AG10803 (cell line): Measurements from ENCODE around the gene SHBG.
A peak's percentile ranks its signal among the peaks of the same experiment; 100 is the strongest.

ENCODE experiments used
- DNase-seq: peaks from one replicate; pipeline ENCODE4 v3.0.0; 2010; ENCODE audit warnings: low read depth
- H3K4me3 ChIP-seq: 2 replicates; pipeline ENCODE4 v1.5.1; 2011; ENCODE audit warnings: mild to moderate bottlenecking, low read length, control low read depth
- CTCF ChIP-seq: conservative IDR thresholded peaks from 2 replicates; pipeline ENCODE4 v1.5.1; 2011; ENCODE audit warnings: mild to moderate bottlenecking, low read length, control low read depth, inconsistent platforms

The SHBG gene

GRCh38 chr17:7629939-7630571 lies at the start of gene SHBG:
TSS of gene SHBG (plus strand) at chr17:7630135. CDS start at chr17:7630173, 38 bp downstream.
- H3K4me3 ChIP-seq = no peak within 1 kb of the TSS
- DNase-seq = no peak
- no peak for TF ChIP-seq CTCF

GRCh38 chr17:7580604-7581575 lies 49.0 kb upstream of the SHBG start:
- no peak for DNase-seq
- TF ChIP-seq CTCF = no peak
- no peak overlapping the region for H3K4me3 ChIP-seq

- no peak for TF ChIP-seq CTCF
- no peak for DNase-seq
- H3K4me3 ChIP-seq = peak overlapping the region; percentile 88
These were observed 47.3 kb upstream of the SHBG start for GRCh38 chr17:7582396-7583252.

GRCh38 chr17:7583253-7584109 lies 46.5 kb upstream of the SHBG start, which contains the start of gene MPDU1:
TSS of gene MPDU1 (plus strand) at chr17:7583852. CDS start at chr17:7583863, 11 bp downstream.
- peak; percentile 96 for DNase-seq
- peak within 1 kb of the TSS; percentile 88 for H3K4me3 ChIP-seq
- TF ChIP-seq CTCF = no peak

GRCh38 chr17:7586673-7587419 lies 43.1 kb upstream of the SHBG start:
- no peak overlapping the region for H3K4me3 ChIP-seq
- no peak for DNase-seq
- TF ChIP-seq CTCF = peak; percentile 11; the same call in 1 of the 2 replicates
